ENCODE measurements around the gene NAT10.

- TF ChIP-seq RARB (CRISPR knock-in tag; IDR thresholded peaks at IDR 0.05) (no peak), TCF4 (CRISPR knock-in tag; IDR thresholded peaks at IDR 0.05; ENCODE audit: borderline replicate concordance) (no peak), ISL1 (CRISPR knock-in tag; IDR thresholded peaks at IDR 0.05) (no peak)
Measured at GRCh38 chr11:34189191-34189590, 83.8 kb downstream of the NAT10 start.
